ENCODE measurements around the gene TRIM17. TPM values are rescaled to one million over a fixed set of nuclear protein-coding genes. Genes with fewer than 3 reads are reported as not detected.

Gene TRIM17
- total and polyA plus RNA-seq, 2 of the 13 experiments (the other 11 are each of a cell fraction or from before 2014, with no cell fraction given): 0.32 to 0.64 TPM

- TF ChIP-seq MYC (CRISPR knock-in tag; IDR thresholded peaks at IDR 0.05; ENCODE audit: borderline replicate concordance) (0 out of 2 replicates have a peak, but pooled peaks have one; percentile 15), RXRA (CRISPR knock-in tag; IDR thresholded peaks at IDR 0.05) (peak; percentile 63), BORCS8-MEF2B (CRISPR knock-in tag; IDR thresholded peaks at IDR 0.05) (no peak), TFDP1 (CRISPR knock-in tag; IDR thresholded peaks at IDR 0.05; ENCODE audit: borderline replicate concordance) (no peak), ZNF609 (CRISPR knock-in tag; IDR thresholded peaks at IDR 0.05; ENCODE audit: borderline replicate concordance) (no peak), BRF2 (CRISPR knock-in tag; IDR thresholded peaks at IDR 0.05) (no peak), ZBTB38 (CRISPR knock-in tag; IDR thresholded peaks at IDR 0.05) (peak; percentile 93), ZMYM2 (CRISPR knock-in tag; IDR thresholded peaks at IDR 0.05) (peak; percentile 86), ZKSCAN5 (CRISPR knock-in tag; IDR thresholded peaks at IDR 0.05) (no peak)
- TF ChIP-seq, protein P1, sequence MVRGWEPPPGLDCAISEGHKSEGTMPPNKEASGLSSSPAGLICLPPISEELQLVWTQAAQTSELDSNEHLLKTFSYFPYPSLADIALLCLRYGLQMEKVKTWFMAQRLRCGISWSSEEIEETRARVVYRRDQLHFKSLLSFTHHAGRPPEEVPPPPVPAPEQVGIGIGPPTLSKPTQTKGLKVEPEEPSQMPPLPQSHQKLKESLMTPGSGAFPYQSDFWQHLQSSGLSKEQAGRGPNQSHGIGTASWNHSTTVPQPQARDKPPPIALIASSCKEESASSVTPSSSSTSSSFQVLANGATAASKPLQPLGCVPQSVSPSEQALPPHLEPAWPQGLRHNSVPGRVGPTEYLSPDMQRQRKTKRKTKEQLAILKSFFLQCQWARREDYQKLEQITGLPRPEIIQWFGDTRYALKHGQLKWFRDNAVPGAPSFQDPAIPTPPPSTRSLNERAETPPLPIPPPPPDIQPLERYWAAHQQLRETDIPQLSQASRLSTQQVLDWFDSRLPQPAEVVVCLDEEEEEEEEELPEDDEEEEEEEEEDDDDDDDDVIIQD (CRISPR knock-in tag; IDR thresholded peaks at IDR 0.05; ENCODE audit: low read depth): no peak
- TF ChIP-seq, protein P2, sequence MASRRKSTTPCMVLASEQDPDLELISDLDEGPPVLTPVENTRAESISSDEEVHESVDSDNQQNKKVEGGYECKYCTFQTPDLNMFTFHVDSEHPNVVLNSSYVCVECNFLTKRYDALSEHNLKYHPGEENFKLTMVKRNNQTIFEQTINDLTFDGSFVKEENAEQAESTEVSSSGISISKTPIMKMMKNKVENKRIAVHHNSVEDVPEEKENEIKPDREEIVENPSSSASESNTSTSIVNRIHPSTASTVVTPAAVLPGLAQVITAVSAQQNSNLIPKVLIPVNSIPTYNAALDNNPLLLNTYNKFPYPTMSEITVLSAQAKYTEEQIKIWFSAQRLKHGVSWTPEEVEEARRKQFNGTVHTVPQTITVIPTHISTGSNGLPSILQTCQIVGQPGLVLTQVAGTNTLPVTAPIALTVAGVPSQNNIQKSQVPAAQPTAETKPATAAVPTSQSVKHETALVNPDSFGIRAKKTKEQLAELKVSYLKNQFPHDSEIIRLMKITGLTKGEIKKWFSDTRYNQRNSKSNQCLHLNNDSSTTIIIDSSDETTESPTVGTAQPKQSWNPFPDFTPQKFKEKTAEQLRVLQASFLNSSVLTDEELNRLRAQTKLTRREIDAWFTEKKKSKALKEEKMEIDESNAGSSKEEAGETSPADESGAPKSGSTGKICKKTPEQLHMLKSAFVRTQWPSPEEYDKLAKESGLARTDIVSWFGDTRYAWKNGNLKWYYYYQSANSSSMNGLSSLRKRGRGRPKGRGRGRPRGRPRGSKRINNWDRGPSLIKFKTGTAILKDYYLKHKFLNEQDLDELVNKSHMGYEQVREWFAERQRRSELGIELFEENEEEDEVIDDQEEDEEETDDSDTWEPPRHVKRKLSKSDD (CRISPR knock-in tag; IDR thresholded peaks at IDR 0.05; ENCODE audit: low read depth): peak; percentile 95; the same call in 1 of the 2 replicates
- TF ChIP-seq, protein P3, sequence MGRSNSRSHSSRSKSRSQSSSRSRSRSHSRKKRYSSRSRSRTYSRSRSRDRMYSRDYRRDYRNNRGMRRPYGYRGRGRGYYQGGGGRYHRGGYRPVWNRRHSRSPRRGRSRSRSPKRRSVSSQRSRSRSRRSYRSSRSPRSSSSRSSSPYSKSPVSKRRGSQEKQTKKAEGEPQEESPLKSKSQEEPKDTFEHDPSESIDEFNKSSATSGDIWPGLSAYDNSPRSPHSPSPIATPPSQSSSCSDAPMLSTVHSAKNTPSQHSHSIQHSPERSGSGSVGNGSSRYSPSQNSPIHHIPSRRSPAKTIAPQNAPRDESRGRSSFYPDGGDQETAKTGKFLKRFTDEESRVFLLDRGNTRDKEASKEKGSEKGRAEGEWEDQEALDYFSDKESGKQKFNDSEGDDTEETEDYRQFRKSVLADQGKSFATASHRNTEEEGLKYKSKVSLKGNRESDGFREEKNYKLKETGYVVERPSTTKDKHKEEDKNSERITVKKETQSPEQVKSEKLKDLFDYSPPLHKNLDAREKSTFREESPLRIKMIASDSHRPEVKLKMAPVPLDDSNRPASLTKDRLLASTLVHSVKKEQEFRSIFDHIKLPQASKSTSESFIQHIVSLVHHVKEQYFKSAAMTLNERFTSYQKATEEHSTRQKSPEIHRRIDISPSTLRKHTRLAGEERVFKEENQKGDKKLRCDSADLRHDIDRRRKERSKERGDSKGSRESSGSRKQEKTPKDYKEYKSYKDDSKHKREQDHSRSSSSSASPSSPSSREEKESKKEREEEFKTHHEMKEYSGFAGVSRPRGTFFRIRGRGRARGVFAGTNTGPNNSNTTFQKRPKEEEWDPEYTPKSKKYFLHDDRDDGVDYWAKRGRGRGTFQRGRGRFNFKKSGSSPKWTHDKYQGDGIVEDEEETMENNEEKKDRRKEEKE (IDR thresholded peaks at IDR 0.05): no peak
These were observed 21.9 kb downstream of the TRIM17 start (continued) for GRCh38 chr1:228394571-228395394.
